Stimulated activated effector memory CD8-positive, alpha-beta T cell treated with anti-CD3 and anti-CD28 coated beads, Interleukin-12 subunit alpha, Interleukin-12 subunit beta, amount 100 ng/mL, for 72 hours (primary cell): Measurements from ENCODE around the gene C5.

Source experiments
- ATAC-seq: fragments of 150-1000 bp; cut with Tn5 transposase; 2 replicates; pipeline ENCODE4 v1.10.0; 2021
- DNase-seq, 2 donors: peaks; one replicate each; pipeline ENCODE4 v3.0.0; 2021 to 2022; ENCODE audit warnings: low spot score in 2 of 2
- H3K27ac Mint-ChIP-seq: one replicate; pipeline ENCODE4 v1.8.0; 2022; ENCODE audit warnings: mild to moderate bottlenecking, mixed read lengths
- H3K36me3 Mint-ChIP-seq: one replicate; pipeline ENCODE4 v1.8.0; 2022; ENCODE audit warnings: mild to moderate bottlenecking, mixed read lengths
- H3K4me1 Mint-ChIP-seq: one replicate; pipeline ENCODE4 v1.8.0; 2022; ENCODE audit warnings: mixed read lengths
- H3K4me3 Mint-ChIP-seq: one replicate; pipeline ENCODE4 v1.8.0; 2022; ENCODE audit warnings: mild to moderate bottlenecking, mixed read lengths
- H3K9me3 Mint-ChIP-seq: one replicate; pipeline ENCODE4 v1.8.0; 2022; ENCODE audit warnings: mixed read lengths

The C5 gene

DNA sequence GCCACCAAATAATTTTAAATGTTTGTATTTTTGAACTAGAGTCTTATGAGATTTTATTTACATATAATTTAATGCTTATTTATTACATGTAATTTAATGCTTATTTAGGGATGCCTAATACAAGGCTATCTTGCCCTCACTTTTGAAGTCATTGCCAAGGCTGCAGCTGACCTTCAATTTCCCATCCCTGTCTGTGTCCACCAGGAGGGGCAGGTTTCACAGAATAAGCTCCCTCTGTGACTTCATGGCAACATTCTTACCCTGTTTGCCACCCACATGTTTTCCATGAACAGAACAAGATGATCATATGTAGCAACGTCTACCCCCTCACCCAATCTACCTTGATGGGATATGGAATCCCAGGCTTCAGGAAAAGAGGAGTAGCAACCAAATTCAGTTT lies 27.0 kb downstream of the C5 start:
- no peak for ATAC-seq
- Mint-ChIP-seq H3K4me1 (no peaks in the 10 kb centered on the region), H3K36me3 (no peaks in the 10 kb centered on the region), H3K27ac (no peak overlapping the region), H3K9me3 (no peaks in the 10 kb centered on the region), H3K4me3 (no peak overlapping the region)
- no peak for DNase-seq

GRCh38 chr9:121021301-121021700 lies 28.8 kb downstream of the C5 start:
- Mint-ChIP-seq H3K9me3 (no peaks in the 10 kb centered on the region), H3K36me3 (no peaks in the 10 kb centered on the region), H3K27ac (no peak overlapping the region), H3K4me1 (no peaks in the 10 kb centered on the region), H3K4me3 (no peak overlapping the region)
- ATAC-seq (no peak), DNase-seq (no peak)

- no peaks in the 10 kb centered on the region for H3K9me3 Mint-ChIP-seq
- H3K36me3 Mint-ChIP-seq = no peaks in the 10 kb centered on the region
Measured at GRCh38 chr9:121019273-121019672, 30.8 kb downstream of the C5 start.

GRCh38 chr9:121013911-121014310 lies 36.2 kb downstream of the C5 start:
- Mint-ChIP-seq H3K36me3 (no peaks in the 10 kb centered on the region), H3K4me3 (no peak overlapping the region), H3K4me1 (no peaks in the 10 kb centered on the region), H3K9me3 (no peaks in the 10 kb centered on the region), H3K27ac (no peak overlapping the region)
- DNase-seq (no peak), ATAC-seq (no peak)

More at GRCh38 chr9:121019273-121019672, 30.8 kb downstream of the C5 start:
- Mint-ChIP-seq H3K4me3 (no peak overlapping the region), H3K4me1 (no peaks in the 10 kb centered on the region), H3K27ac (no peak overlapping the region)
- no peak for DNase-seq
- ATAC-seq = no peak

- Mint-ChIP-seq H3K36me3 (no peaks in the 10 kb centered on the region), H3K27ac (no peak overlapping the region), H3K4me3 (no peak overlapping the region), H3K4me1 (no peaks in the 10 kb centered on the region), H3K9me3 (no peaks in the 10 kb centered on the region)
- ATAC-seq = peak; percentile 51
- no peak for DNase-seq
Measured at GRCh38 chr9:121009650-121010049, 40.4 kb downstream of the C5 start.

GRCh38 chr9:120999317-120999716 lies 50.8 kb downstream of the C5 start:
- DNase-seq (no peak), ATAC-seq (no peak)
- Mint-ChIP-seq H3K9me3 (no peaks in the 10 kb centered on the region), H3K4me3 (no peak overlapping the region), H3K36me3 (no peaks in the 10 kb centered on the region), H3K27ac (no peak overlapping the region), H3K4me1 (no peaks in the 10 kb centered on the region)

DNA sequence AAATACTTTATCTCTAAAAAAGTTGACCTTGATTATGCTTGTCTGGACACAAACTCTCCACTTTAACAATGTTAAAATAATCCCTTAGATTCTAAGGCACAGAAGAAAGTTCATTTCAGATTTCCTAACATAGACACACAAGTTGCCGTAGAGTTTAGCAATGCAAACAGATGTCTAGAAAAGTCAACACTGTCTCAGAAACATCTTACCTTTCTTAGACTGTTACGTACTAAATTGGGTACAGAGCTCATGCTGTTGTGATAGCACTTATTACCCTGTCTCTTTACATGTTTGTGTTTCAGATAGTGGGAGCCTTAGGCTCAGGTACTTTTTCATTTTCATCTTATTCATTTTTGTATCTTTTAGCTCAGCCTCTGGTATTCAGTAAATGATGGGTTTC lies 52.0 kb downstream of the C5 start:
- Mint-ChIP-seq H3K4me1 (no peaks in the 10 kb centered on the region), H3K4me3 (no peak overlapping the region), H3K36me3 (no peaks in the 10 kb centered on the region), H3K27ac (no peak overlapping the region), H3K9me3 (no peaks in the 10 kb centered on the region)
- ATAC-seq (no peak), DNase-seq (no peak)

DNA sequence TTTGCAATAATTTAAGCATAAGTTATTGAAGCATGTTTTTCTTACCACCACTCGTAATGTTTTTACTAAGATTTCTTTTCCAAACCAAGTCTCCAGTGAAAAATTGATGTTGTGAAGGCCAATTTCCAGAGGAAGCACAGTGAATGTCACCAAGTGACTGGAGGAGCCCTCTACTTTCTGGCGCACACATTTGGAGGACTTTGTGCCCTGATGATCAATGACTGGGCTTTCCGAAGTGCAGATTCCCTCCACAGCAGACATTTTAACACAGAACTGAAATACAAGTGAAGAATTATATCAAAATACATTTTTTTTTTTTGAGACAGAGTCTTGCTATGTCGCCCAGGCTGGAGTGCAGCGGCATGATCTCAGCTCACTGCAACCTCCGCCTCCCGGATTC lies 52.6 kb downstream of the C5 start:
- DNase-seq = no peak
- Mint-ChIP-seq H3K27ac (no peak overlapping the region), H3K36me3 (no peaks in the 10 kb centered on the region)

GRCh38 chr9:120996409-120996808 lies 53.7 kb downstream of the C5 start:
- no peak overlapping the region for H3K4me3 Mint-ChIP-seq
- no peak overlapping the region for H3K27ac Mint-ChIP-seq
- ATAC-seq (no peak), DNase-seq (no peak)
- H3K9me3 Mint-ChIP-seq = no peaks in the 10 kb centered on the region
- H3K36me3 Mint-ChIP-seq = no peaks in the 10 kb centered on the region
- H3K4me1 Mint-ChIP-seq = no peaks in the 10 kb centered on the region

More for the DNA sequence above, 52.6 kb downstream of the C5 start:
- no peak for ATAC-seq
- Mint-ChIP-seq H3K4me3 (no peak overlapping the region), H3K9me3 (no peaks in the 10 kb centered on the region), H3K4me1 (no peaks in the 10 kb centered on the region)

GRCh38 chr9:120989065-120989464 lies 61.0 kb downstream of the C5 start:
- Mint-ChIP-seq H3K36me3 (no peaks in the 10 kb centered on the region), H3K27ac (no peak overlapping the region), H3K4me3 (no peak overlapping the region), H3K4me1 (no peaks in the 10 kb centered on the region), H3K9me3 (no peaks in the 10 kb centered on the region)
- ATAC-seq (no peak), DNase-seq (no peak)

GRCh38 chr9:120985819-120986222 lies 64.3 kb downstream of the C5 start:
- ATAC-seq = no peak
- Mint-ChIP-seq H3K36me3 (no peaks in the 10 kb centered on the region), H3K4me1 (no peaks in the 10 kb centered on the region), H3K9me3 (no peaks in the 10 kb centered on the region), H3K27ac (no peak overlapping the region), H3K4me3 (no peak overlapping the region)
- DNase-seq = no peak

GRCh38 chr9:120983259-120983837 lies 66.7 kb downstream of the C5 start:
- Mint-ChIP-seq H3K4me1 (no peaks in the 10 kb centered on the region), H3K36me3 (no peaks in the 10 kb centered on the region), H3K27ac (no peak overlapping the region), H3K4me3 (no peak overlapping the region), H3K9me3 (no peaks in the 10 kb centered on the region)
- ATAC-seq = no peak
- no peak for DNase-seq

- no peaks in the 10 kb centered on the region for H3K4me1 Mint-ChIP-seq
- H3K36me3 Mint-ChIP-seq = no peaks in the 10 kb centered on the region
- H3K4me3 Mint-ChIP-seq = no peak overlapping the region
- no peak for ATAC-seq
- no peak overlapping the region for H3K27ac Mint-ChIP-seq
- no peaks in the 10 kb centered on the region for H3K9me3 Mint-ChIP-seq
- no peak for DNase-seq
Measured at GRCh38 chr9:120982836-120983235, 67.2 kb downstream of the C5 start.

DNA sequence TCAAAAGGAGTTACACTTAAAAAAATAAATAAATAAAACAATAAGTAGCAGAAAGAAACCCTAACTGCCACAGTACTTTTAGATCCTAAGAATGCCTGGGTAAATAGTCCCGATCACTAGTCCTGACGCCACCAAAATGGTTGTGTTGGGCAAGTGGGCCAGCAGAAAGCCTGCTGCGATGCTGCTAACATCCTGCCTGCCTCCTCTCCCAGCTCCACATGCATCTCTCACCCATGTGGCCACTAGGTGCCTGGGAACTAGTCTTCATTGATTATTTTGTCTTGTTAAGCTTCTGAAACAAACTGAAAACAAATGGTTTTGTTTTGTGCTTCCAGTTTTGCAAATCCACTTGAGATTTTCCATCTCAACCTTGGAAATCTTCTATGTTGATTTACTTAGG lies 69.1 kb downstream of the C5 start:
- Mint-ChIP-seq H3K4me1 (no peaks in the 10 kb centered on the region), H3K9me3 (no peaks in the 10 kb centered on the region), H3K4me3 (no peak overlapping the region), H3K27ac (no peak overlapping the region), H3K36me3 (no peaks in the 10 kb centered on the region)
- no peak for ATAC-seq
- DNase-seq = no peak

DNA sequence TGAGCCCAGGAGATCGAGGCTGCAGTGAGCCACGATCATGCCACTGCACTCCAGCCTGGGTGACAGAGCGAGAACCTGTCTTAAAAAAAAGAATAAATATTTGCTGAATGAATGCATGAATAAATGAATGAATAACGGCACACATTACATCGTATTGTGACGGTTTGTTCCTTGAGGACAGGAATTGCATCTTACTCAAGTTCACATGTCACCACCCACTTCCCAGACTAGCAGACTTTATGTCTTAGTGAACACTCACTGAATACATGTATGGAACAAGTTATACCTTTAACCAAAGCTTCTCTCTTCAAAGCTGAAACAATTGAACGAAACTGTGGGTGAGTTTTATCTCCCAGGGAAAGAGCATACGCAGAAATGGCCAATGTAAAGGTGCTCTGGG lies 70.3 kb downstream of the C5 start:
- peaks cover 7% of the 10 kb centered on the region for H3K4me1 Mint-ChIP-seq
- DNase-seq (no peak), ATAC-seq (no peak)
- no peaks in the 10 kb centered on the region for H3K9me3 Mint-ChIP-seq
- no peak overlapping the region for H3K4me3 Mint-ChIP-seq
- no peak overlapping the region for H3K27ac Mint-ChIP-seq
- no peaks in the 10 kb centered on the region for H3K36me3 Mint-ChIP-seq

DNA sequence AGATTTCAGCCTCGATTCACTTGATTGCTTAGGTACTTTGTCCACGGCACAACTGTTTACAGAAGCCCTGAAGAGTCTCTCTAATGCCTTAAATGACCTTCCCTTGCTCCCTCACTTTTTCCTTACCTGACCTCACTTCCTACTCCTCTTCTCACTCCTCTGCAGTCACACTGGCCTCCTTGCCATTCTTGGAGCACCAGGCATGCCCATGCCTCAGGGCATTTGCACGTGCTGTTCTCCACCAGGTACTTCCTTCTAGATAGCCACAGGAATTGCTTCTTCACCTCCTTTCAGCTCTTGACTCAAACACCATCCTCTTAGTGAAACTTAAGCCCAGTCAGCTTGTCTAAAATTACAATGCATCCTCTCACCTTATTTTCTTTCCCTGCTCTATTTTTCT lies 71.1 kb downstream of the C5 start:
- no peak for DNase-seq
- no peak for ATAC-seq
- Mint-ChIP-seq H3K4me1 (peaks cover 11% of the 10 kb centered on the region), H3K27ac (no peak overlapping the region), H3K4me3 (no peak overlapping the region), H3K9me3 (no peaks in the 10 kb centered on the region), H3K36me3 (no peaks in the 10 kb centered on the region)

GRCh38 chr9:120977321-120977720 lies 72.8 kb downstream of the C5 start:
- Mint-ChIP-seq H3K36me3 (no peaks in the 10 kb centered on the region), H3K9me3 (no peaks in the 10 kb centered on the region), H3K4me3 (no peak overlapping the region), H3K4me1 (peaks cover 11% of the 10 kb centered on the region), H3K27ac (no peak overlapping the region)
- no peak for ATAC-seq
- no peak for DNase-seq
